ENCODE results near the gene GNG7. TPM values are rescaled to one million over a fixed set of nuclear protein-coding genes. Genes with fewer than 3 reads are reported as not detected.
"Not testable (repeated sequence)": the region's sequence is repeated elsewhere in the genome, so short reads cannot be mapped to it uniquely, and the experiment has no call there.

GNG7 gene
- polyA plus RNA-seq, 1 donor: 2.4 TPM

DNA sequence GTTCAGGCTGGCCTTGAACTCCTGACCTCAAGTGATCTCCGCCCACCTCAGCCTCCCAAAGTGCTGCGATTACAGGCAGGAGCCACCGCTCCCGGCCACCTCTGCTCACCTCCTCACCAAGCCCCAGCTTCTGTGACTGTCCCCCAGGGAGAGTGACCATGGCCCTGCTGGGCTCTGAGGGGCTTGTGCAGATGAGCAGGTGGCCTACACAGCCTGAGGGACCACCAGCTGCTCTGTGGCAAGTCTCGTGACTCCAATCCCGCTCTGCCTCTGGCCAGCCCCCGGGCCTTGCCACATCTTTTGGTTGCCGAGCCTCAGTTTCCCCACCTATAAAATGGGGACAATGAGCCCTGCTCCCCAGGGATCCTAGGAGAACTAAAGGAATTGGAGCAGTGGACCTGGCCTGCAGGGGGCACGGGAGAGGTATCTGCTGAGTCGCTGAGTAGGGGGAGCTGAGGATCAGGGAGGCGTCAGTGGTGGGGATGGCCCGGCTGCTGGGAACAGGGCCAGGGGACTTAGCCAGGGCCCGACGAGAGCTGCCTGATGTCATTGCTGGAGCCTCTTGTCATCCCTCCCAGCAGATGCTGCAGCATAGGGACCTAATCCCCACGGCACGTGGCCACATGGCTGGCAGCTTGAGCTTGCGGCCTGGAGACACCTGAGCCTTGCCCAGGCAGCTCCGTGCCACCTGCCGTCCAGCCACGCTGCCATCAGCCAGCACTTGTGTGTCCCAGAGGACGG lies 151.9 kb downstream of the GNG7 start:
- peak; percentile 56 for DNase-seq

GRCh38 chr19:2549701-2550191 lies 152.7 kb downstream of the GNG7 start:
- DNase-seq: peak; percentile 82

GRCh38 chr19:2548966-2549365 lies 153.5 kb downstream of the GNG7 start:
- DNase-seq: no peak

DNA sequence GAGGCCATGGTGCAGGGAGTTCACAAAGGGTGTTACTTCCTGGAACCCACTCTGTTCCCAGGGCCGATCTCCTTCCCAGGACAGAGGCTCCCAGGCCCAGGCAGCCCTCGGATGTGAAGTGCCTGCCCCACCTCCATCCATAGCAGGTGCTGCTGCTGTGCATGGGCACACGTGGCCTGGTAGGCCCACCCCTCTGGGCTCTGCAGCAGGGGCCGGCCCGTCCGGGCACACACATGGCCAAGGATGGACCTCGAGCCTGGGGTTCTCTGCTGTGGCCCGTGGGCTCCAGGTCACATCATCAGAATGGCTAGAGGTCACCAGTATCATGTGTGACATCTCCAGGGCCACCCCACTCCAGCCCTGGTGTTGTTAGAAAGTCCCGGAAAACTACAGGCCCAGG lies 154.8 kb downstream of the GNG7 start:
- DNase-seq: no peak

DNA sequence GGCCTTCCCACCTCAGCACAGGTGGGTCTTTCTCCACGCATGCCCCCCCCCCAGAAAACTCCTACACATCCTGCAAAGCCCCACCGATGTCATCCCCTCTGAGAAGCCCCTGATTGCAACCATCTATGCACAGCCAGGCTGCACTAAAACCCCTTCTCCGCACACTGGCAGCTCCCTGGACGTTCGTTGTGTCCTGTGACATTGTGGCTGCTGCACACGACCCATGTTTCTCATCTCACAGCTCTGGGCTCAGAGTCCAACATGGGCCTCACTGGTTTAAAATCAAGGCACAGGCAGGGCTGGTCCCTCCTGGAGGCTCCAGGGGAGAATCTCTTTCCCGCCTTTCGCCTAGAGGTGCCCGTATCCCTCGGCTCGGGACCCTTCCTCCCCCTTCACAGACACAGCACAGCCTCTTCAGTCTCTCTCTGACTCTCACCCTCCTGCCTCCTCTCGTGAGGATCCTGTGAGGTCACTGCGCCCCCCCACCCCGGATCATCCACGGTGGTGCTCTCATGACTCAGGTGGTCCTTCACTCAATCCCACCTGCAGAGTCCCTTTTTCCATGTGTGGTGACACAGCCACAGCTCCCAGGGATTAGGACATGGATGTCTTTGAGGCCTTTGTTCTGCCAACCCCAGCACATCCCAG lies 155.3 kb downstream of the GNG7 start:
- no peak for DNase-seq

DNA sequence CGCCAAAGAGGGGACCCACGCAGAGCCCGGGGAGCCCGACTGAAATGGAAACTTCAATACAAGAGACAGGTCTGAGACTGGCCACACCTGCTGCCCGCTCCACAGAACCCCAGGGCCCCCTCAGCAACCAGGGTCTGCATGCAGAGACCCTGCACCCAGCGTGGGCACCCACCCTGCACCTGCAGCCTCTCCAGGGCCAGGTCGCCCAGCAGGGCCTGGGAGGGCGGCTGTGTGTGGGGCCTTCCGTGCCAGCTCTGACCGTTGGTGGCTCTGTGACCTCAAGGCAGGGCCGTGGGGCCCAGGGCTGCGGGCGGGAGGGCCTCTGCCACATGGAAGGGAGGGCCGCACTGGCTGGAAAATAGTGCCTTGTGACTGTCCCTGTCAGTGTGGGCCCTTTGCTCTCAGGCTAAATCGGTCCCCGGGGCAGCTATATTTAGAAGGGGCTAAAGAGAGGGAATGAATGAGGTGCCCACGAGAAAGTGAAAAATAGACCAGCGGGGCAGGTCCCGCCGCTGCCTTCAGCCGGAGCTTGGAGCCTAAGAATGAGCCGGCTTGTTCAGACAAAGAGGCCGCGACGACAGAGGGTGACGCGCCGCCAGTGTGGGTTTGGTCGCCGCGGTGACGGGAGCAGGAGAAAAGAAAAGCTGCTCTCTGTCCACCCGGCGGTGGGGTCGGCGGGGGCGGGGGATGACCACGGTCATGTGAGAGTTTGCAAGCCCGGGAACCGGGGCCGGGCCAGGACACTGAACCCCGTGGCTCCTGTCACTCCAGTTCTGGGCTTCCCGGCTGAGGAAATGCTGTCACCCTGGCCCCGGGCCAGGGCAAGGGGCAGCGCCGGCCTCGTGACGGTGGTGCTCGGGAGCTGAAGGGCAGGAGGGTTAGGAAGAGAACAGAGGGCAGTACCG lies 156.1 kb downstream of the GNG7 start:
- peak; percentile 44 for DNase-seq

GRCh38 chr19:2545416-2546127 lies 156.9 kb downstream of the GNG7 start:
- not testable (repeated sequence) for DNase-seq

- no peak for DNase-seq
These were observed 157.7 kb downstream of the GNG7 start for GRCh38 chr19:2544576-2545415.

- peak; percentile 88 for DNase-seq
These were observed 158.7 kb downstream of the GNG7 start for GRCh38 chr19:2543463-2544442.

DNA sequence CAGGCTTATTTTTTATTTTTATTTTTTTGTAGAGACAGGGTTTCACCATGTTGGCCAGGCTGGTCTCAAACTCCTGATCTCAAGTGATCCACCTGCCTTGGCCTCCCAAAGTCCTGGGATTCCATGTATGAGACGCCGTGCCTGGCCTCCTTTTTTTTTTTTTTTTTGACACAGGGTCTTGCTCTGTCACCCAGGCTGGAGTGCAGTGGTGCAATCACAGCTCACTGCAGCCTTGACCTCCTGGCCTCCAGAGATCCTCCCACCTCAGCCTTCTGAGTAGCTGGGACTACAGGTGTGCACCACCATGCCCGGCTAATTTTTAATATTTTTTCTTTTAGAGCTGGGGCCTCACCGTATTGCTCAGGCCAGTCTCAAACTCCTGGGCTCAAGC lies 159.4 kb downstream of the GNG7 start:
- not testable (repeated sequence) for DNase-seq

DNA sequence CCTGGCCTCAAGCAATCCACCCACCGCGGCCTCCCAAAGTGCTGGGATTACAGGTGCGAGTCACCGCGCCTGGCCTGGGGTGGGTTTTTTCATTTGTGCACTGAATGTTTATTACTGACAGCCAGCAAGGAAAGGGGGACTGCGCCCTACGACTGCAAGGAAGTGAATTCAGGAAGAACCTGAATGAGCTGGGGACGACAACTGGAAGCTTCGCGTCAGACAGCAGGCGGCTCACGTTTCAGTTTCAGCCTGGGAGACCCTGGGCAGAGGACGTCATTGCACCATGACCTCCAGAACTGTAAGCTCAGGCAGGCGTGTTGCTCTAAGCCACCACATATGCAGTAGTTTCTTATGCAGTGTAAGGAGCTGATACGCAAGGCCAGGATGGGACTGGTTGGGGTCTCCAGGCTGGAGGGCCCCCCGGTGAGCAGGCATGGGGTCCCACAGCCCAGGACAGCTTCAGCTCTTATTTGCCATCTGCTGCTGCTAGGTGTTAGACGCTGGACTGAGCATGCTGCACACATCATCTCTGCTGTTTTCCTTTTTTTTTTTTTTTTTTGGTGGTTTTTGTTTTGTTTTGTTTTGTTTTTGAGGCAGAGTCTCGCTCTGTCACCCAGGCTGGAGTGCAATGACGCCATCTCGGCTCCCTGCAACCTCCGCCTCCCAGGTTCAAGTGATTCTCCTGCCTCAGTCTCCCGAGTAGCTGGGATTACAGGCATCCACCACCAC lies 160.0 kb downstream of the GNG7 start:
- no peak for DNase-seq

GRCh38 chr19:2540646-2541454 lies 161.6 kb downstream of the GNG7 start:
- DNase-seq: peak; percentile 76

DNA sequence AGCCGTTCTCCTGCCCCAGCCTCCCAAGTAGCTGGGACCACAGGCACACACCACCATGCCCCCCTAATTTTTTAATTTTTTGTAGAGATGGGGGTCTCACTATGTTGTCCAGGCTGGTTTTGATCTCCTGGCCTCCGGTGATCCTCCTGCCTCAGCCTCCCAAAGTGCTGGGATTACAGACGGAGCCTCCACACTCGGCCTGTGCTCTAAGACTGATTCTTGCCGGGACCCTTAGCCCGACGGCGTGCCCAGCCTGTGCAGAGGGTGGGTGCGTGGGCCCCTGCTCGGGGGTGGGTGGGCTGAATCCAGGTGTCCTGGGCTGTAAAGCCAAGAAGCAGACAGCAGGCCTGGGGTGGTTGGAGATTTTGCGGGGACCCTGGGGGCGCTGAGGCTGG lies 162.2 kb downstream of the GNG7 start:
- DNase-seq: no peak

DNA sequence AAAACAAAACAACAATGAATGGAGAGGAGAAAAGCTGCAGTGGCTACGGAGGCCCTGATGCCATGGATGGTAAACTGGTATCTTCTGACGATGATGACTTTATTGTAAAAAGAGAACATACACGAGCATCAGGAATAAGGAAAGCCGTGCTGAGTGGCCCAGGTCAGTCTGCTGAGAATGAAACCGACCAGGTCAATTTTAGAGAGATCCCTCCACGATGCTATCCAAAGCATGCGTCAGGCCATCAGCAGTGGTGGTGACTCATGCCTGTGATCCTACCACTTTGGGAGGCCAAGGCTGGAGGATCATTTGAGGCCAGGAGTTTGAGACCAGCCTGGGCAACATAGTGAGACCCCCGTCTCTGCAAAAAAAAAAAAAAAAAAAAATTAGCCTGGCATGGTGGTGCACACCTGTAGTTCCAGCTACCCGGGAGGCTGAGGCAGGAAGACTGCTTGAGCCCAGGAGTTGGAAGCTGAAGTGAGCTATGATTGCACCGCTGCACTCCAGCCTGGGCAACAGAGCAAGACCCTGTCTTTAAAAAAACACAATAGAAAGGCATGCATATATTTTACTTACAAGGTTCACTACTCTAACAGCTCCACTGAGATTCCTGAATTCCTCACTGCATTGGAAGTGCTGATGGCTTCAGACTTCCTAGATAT lies 164.3 kb downstream of the GNG7 start:
- DNase-seq: no peak

- DNase-seq: not testable (repeated sequence)
These were observed 164.9 kb downstream of the GNG7 start for GRCh38 chr19:2537584-2537983.

- no peak for DNase-seq
These were observed 166.0 kb downstream of the GNG7 start for GRCh38 chr19:2536461-2536860.

DNA sequence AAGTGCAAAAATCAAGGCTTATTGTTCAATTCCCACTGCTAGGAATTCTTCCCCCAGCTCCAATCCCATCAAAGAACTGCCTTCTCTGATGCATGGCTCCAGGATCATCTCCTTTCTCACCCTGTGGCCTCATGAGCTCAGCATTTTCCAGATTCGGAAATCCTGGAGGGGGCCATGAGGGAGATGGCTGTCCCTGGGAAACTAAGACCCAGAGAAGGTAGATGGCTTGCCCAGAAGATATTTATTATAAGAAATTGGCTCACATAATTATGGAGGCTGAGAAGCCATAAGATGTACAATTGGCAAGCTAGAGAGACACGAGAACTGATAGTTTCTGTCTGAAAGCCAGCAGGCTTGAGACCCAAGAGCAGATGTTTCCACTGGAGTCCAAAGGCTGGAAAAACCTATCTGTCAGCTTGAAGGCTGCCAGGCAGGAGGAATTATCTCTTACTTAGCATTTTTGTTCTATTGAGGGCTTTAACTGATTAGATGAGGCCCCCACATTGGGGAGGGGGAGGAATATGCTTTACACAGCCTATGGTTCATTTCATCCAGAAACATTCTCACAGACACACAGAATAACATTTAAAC lies 168.0 kb downstream of the GNG7 start:
- no peak for DNase-seq
